Breast epithelium (tissue), 4 donors: ENCODE measurements around the gene SPRR5. TPM values are rescaled to one million over a fixed set of nuclear protein-coding genes. Genes with fewer than 3 reads are reported as not detected.

Experiments used
- DNase-seq, 2 donors: peaks; one replicate each; pipeline ENCODE4 v3.0.0-alpha.2; 2019; ENCODE audit warnings: low spot score in 2 of 2
- H3K27ac ChIP-seq, 2 donors: fragments of 200-600 bp; sonication (generic) in 1 of 2; one replicate each; pipeline ENCODE4 v1.5.1; 2016 to 2019; ENCODE audit warnings: mild to moderate bottlenecking in 1 of 2
- H3K27me3 ChIP-seq, 2 donors: fragments of 200-600 bp; sonication (generic) in 1 of 2; one replicate each; pipeline versions ENCODE4 v1.5.1 to v1.6.0; 2017 to 2019; ENCODE audit warnings: control low read depth in 1 of 2, mild to moderate bottlenecking in 1 of 2
- H3K36me3 ChIP-seq: fragments of 200-600 bp; one replicate; pipeline ENCODE4 v1.5.1; 2019
- H3K4me1 ChIP-seq, 2 donors: fragments of 200-600 bp; sonication (generic); one replicate each; pipeline ENCODE4 v1.5.1; 2016 to 2019; ENCODE audit warnings: control low read depth in 1 of 2
- H3K4me3 ChIP-seq, 3 donors: fragments of 200-600 bp; sonication (generic); 1 replicate in 2 of 3; 2 replicates in 1 of 3; pipeline ENCODE4 v1.5.1; 2016 to 2019; ENCODE audit warnings: mild to moderate bottlenecking in 3 of 3, moderate library complexity in 2 of 3
- H3K9me3 ChIP-seq, 2 donors: fragments of 200-600 bp; sonication (generic) in 1 of 2; one replicate each; pipeline ENCODE4 v1.5.1; 2016 to 2019; ENCODE audit warnings: control low read depth in 1 of 2
- CTCF ChIP-seq, 3 donors: fragments of 450-650 bp; IDR thresholded peaks; one replicate each; pipeline ENCODE4 v1.5.1; 2016 to 2017; ENCODE audit warnings: antibody characterized with exemption in 3 of 3, mild to moderate bottlenecking in 3 of 3, moderate library complexity in 3 of 3
- POLR2A ChIP-seq: fragments of 450-650 bp; IDR thresholded peaks from one replicate; pipeline ENCODE4 v1.6.1; 2016; ENCODE audit warnings: antibody characterized with exemption, mild to moderate bottlenecking, moderate library complexity
- POLR2AphosphoS5 ChIP-seq, 3 donors: sonication (generic); formaldehyde crosslinking; IDR thresholded peaks; one replicate each; pipeline ENCODE4 v1.6.1; 2017; ENCODE audit warnings: antibody characterized with exemption in 3 of 3
- intact Hi-C: fragments of 100-400 bp; cut with DNase I; formaldehyde crosslinking; loops from one replicate; pipeline ENCODE4 v1.15.1; 2023; ENCODE audit warnings: low total_unique reads
- total RNA-seq, 3 donors: library from RNA; depleted of rRNA; stranded (reverse); fragments of >200 nt; gene quantifications; one replicate each; pipeline ENCODE4 v1.1.0, GENCODE V29; 2016

The SPRR5 gene
- total RNA-seq, 3 donors from 2014 or later = not detected

DNA sequence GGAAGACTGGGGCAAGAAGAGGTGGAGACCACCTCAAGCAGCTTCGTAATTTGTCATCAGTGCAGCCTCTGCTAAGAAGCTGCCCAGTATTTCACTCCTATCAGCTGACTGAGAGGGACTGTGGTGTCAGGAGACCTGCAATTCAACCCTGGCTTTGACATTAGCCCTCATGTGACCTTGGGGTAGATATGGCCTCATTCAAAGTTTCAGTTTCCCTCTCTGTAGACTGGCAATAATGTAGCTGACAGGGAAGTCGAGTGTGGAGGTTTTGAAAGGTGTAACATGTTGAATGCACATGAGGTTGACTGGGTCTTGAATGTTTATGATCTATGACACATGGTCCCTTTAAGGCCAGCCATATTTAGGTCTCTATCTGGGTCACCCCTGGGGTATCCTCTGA, 21.2 kb downstream of the SPRR5 start:
- Histone ChIP-seq H3K9me3 (no peaks in the 10 kb centered on the region), H3K27me3 (no peaks in the 10 kb centered on the region), H3K4me1 (no peaks in the 10 kb centered on the region), H3K27ac (no peak overlapping the region), H3K36me3 (no peaks in the 10 kb centered on the region), H3K4me3 (no peak overlapping the region)
- DNase-seq = no peak
- TF ChIP-seq POLR2AphosphoS5 (IDR thresholded peaks at IDR 0.05) (no peak), POLR2A (no peak), CTCF (IDR thresholded peaks at IDR 0.05) (no peak)
- intact Hi-C loops = no loop called here

- H3K27me3 ChIP-seq = no peaks in the 10 kb centered on the region
- H3K4me3 ChIP-seq = no peak overlapping the region
- TF ChIP-seq POLR2A (no peak), CTCF (IDR thresholded peaks at IDR 0.05) (no peak), POLR2AphosphoS5 (IDR thresholded peaks at IDR 0.05) (no peak)
- no peaks in the 10 kb centered on the region for H3K36me3 ChIP-seq
- intact Hi-C loops = no loop called here
- H3K4me1 ChIP-seq = no peaks in the 10 kb centered on the region
- no peak overlapping the region for H3K27ac ChIP-seq
- no peak for DNase-seq
- no peaks in the 10 kb centered on the region for H3K9me3 ChIP-seq
Measured at GRCh38 chr1:152969036-152969435, 22.0 kb downstream of the SPRR5 start.

DNA sequence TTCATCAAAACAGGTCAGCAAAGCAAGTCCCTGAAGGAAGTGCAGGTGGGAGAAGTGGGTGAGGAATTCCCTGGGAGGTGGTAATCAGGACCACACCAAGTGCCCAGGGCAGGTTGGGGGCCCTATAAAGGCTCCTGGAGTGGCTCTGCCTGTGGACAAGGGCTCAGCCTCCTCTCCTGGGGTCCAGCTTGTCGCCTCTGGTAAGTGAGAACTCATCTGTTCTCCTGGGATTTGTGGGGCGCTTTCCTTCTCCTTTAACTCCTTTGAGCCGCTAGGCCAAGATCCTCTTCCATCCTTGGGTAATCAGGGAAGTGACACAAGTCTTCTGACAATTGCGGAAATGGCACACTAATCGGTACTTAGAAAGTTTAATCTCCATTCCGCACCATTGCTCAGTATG, 23.5 kb downstream of the SPRR5 start, which contains the start of gene SPRR4:
TSS of gene SPRR4 (plus strand) at position 154 of the 400 bp plus-strand sequence. CDS start 1,243 bp downstream, outside the sequence.
- H3K4me3 ChIP-seq = no peak within 1 kb of the TSS
- intact Hi-C loops = loop anchor here (10.0 kb wide), 1 partner anchor 1584 kb away; the partner anchor contains the start of gene UBE2Q1
- H3K36me3 ChIP-seq = no peaks in the 10 kb centered on the region
- H3K9me3 ChIP-seq = no peaks in the 10 kb centered on the region
- H3K27ac ChIP-seq = no peak within 1 kb of the TSS
- no peaks in the 10 kb centered on the region for H3K27me3 ChIP-seq
- no peaks in the 10 kb centered on the region for H3K4me1 ChIP-seq
- no peak for DNase-seq
- TF ChIP-seq POLR2AphosphoS5 (IDR thresholded peaks at IDR 0.05) (no peak), POLR2A (no peak), CTCF (IDR thresholded peaks at IDR 0.05) (no peak)

DNA sequence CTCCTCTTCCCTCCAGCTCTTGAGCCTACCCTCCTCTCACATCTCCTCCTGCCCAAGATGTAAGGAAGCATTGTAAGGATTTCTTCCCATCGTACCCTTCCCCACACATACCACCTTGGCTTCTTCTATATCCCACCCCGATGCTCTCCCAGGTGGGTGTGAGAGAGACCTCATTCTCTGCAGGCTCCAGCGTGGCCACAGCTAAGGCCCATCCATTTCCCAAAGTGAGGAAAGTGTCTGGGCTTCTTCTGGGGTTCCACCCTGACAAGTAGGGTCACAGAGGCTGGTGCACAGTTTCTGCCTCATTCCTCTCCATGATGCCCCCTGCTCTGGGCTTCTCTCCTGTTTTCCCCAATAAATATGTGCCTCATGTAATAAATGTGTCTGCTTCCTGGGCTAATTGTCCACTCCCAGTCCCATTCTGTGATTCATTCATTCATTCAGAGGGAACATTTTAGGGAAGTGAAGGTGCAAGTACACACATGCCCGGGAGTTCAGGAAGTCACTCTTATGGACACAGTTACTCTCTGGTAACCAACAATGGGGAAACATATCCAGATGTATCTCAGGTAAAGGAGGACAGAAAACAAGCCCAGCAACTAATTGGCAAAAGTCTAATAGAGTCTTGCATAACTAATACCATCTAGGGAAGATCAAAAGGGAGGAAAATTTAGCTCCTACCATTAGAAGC, 25.3 kb downstream of the SPRR5 start:
- no peak for DNase-seq

More for the DNA sequence above, 25.3 kb downstream of the SPRR5 start:
- no peak for TF ChIP-seq POLR2AphosphoS5 (IDR thresholded peaks at IDR 0.05)
- no peak for TF ChIP-seq POLR2A
- no peak for TF ChIP-seq CTCF (IDR thresholded peaks at IDR 0.05)
- Histone ChIP-seq H3K36me3 (no peaks in the 10 kb centered on the region), H3K27ac (no peak overlapping the region), H3K27me3 (no peaks in the 10 kb centered on the region), H3K9me3 (no peaks in the 10 kb centered on the region), H3K4me3 (no peak overlapping the region), H3K4me1 (no peaks in the 10 kb centered on the region)
- intact Hi-C loops = loop anchor here (10.0 kb wide), 1 partner anchor 1582 kb away; the partner anchor contains the start of gene UBE2Q1
